Measurements from ENCODE around the gene GRM7.

DNA sequence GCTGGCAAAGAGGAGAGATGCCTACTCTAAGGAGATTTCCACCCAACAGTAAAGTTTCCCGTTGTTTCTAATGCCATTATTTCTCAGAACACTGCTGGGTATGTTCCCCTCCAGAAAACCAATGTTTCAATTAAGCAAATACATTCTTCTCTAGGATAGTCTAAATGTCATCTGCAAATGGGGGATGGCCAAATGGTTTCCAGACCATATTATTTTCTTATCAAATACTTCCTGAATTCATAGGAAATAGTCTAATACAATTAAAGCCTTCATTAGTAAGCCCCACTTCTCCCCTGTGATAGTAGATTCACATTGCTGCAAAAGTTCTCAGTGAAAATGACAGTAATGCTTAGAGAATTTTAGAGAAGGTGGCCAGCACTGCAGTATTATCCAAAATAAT lies 716.6 kb downstream of the GRM7 start:
- TF ChIP-seq, protein P1, sequence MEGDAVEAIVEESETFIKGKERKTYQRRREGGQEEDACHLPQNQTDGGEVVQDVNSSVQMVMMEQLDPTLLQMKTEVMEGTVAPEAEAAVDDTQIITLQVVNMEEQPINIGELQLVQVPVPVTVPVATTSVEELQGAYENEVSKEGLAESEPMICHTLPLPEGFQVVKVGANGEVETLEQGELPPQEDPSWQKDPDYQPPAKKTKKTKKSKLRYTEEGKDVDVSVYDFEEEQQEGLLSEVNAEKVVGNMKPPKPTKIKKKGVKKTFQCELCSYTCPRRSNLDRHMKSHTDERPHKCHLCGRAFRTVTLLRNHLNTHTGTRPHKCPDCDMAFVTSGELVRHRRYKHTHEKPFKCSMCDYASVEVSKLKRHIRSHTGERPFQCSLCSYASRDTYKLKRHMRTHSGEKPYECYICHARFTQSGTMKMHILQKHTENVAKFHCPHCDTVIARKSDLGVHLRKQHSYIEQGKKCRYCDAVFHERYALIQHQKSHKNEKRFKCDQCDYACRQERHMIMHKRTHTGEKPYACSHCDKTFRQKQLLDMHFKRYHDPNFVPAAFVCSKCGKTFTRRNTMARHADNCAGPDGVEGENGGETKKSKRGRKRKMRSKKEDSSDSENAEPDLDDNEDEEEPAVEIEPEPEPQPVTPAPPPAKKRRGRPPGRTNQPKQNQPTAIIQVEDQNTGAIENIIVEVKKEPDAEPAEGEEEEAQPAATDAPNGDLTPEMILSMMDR (IDR thresholded peaks at IDR 0.05; ENCODE audit: poor library complexity, severe bottlenecking): no peak
- TF ChIP-seq POLR2AphosphoS5 (IDR thresholded peaks at IDR 0.05) (no peak), TAF1 (IDR thresholded peaks at IDR 0.05; ENCODE audit: low read depth) (no peak), RAD21 (conservative IDR thresholded peaks at IDR 0.05) (no peak), EP300 (conservative IDR thresholded peaks at IDR 0.05; ENCODE audit: poor library complexity, severe bottlenecking) (no peak), EZH2 (IDR thresholded peaks at IDR 0.05; ENCODE audit: borderline replicate concordance, insufficient read depth, low read length, poor library complexity, severe bottlenecking) (no peak), MXI1 (conservative IDR thresholded peaks at IDR 0.05; ENCODE audit: poor library complexity, severe bottlenecking) (no peak)
